ENCODE results near the gene C1orf198.

DNA sequence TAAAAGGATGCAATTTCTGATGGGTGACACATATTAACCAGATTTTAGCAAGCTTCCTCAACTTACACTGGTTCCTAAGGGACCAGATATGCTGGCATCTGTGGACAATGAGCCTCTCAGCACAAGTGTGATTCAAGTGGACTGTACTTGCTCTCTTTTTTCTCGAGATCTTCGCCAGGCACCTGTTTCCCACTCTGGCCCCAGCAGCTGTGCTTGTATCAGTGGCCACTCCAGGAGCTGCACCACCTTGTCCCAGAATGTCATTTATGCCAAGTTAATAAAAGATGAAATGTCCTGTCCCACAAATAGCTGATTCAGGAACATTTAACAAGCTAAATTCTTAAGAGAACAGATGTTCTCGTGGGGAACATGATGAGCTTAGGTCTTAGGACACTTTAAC is 14.6 kb downstream of the C1orf198 start:
- TF ChIP-seq, protein P1, sequence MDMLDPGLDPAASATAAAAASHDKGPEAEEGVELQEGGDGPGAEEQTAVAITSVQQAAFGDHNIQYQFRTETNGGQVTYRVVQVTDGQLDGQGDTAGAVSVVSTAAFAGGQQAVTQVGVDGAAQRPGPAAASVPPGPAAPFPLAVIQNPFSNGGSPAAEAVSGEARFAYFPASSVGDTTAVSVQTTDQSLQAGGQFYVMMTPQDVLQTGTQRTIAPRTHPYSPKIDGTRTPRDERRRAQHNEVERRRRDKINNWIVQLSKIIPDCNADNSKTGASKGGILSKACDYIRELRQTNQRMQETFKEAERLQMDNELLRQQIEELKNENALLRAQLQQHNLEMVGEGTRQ (IDR thresholded peaks at IDR 0.05; ENCODE audit: low read length), result no peak
- TF ChIP-seq TCF12 (IDR thresholded peaks at IDR 0.05; ENCODE audit: low read depth, low read length) (no peak), POLR2AphosphoS5 (IDR thresholded peaks at IDR 0.05; ENCODE audit: low read depth, low read length) (no peak), POLR2A (IDR thresholded peaks at IDR 0.05; ENCODE audit: control extremely low read depth in 1 of 2, low read depth in 2 of 2, low read length in 2 of 2) (no peak)
- TF ChIP-seq, protein P2, sequence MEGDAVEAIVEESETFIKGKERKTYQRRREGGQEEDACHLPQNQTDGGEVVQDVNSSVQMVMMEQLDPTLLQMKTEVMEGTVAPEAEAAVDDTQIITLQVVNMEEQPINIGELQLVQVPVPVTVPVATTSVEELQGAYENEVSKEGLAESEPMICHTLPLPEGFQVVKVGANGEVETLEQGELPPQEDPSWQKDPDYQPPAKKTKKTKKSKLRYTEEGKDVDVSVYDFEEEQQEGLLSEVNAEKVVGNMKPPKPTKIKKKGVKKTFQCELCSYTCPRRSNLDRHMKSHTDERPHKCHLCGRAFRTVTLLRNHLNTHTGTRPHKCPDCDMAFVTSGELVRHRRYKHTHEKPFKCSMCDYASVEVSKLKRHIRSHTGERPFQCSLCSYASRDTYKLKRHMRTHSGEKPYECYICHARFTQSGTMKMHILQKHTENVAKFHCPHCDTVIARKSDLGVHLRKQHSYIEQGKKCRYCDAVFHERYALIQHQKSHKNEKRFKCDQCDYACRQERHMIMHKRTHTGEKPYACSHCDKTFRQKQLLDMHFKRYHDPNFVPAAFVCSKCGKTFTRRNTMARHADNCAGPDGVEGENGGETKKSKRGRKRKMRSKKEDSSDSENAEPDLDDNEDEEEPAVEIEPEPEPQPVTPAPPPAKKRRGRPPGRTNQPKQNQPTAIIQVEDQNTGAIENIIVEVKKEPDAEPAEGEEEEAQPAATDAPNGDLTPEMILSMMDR (IDR thresholded peaks at IDR 0.05; ENCODE audit: control extremely low read depth in 1 of 3, insufficient read depth in 1 of 3, low read depth in 1 of 3, low read length in 3 of 3), result no peak
